Measurements from ENCODE around the gene TMEM179. TPM values are rescaled to one million over a fixed set of nuclear protein-coding genes. Genes with fewer than 3 reads are reported as not detected.
A peak's percentile ranks its signal among the peaks of the same experiment; 100 is the strongest.
"Not testable (repeated sequence)": the region's sequence is repeated elsewhere in the genome, so short reads cannot be mapped to it uniquely, and the experiment has no call there.

Gene TMEM179
- not detected for total RNA-seq
- long read RNA-seq: 0 reads

- ATAC-seq (ENCODE audit: poor library complexity) (peak; percentile 90), DNase-seq (no peak)
- intact Hi-C loops (cut with DNase I): no loop called here
Observed at GRCh38 chr14:104604458-104605449, at the start of gene TMEM179. TSS of gene TMEM179 (minus strand) at chr14:104604772. CDS start at chr14:104604741, 31 bp downstream.

GRCh38 chr14:104654119-104654518 is 49.5 kb upstream of the TMEM179 start:
- DNase-seq (no peak), ATAC-seq (ENCODE audit: poor library complexity) (no peak)
- intact Hi-C loops (cut with DNase I): no loop called here

DNA sequence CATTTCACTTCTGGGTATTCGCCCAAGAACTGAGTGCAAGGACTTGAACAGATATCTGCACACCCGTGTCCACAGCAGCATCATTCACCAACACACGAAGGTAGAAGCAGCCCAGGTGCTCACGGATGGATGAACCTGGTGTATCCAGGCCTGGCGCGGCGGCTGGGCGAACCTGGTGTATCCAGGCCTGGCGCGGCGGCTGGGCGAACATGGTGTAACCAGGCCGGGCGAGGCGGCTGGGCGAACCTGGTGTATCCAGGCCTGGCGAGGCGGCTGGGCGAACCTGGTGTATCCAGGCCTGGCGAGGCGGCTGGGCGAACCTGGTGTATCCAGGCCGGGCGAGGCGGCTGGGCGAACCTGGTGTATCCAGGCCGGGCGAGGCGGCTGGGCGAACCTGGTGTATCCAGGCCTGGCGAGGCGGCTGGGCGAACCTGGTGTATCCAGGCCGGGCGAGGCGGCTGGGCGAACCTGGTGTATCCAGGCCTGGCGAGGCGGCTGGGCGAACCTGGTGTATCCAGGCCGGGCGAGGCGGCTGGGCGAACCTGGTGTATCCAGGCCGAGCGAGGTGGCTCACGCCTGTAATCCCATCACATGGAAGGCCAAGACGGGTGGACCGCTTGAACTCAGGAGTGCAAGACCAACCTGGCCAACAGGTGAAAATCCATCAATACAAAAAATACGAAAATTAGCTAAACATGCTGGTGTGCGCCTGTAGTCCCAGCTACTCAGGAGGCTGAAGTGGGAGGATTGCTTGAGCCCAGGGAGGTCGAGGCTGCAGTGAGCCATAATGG is 48.8 kb upstream of the TMEM179 start:
- intact Hi-C loops (cut with DNase I); ATAC-seq (ENCODE audit: poor library complexity): not testable (repeated sequence)
- peak; percentile 9 for DNase-seq

GRCh38 chr14:104652386-104652785 is 47.8 kb upstream of the TMEM179 start:
- intact Hi-C loops (cut with DNase I): no loop called here
- ATAC-seq (ENCODE audit: poor library complexity) (no peak), DNase-seq (peak; percentile 32)

- intact Hi-C loops (cut with DNase I): loop anchor here (2.0 kb wide), 1 partner anchor 57 kb away; no protein-coding TSS in a partner anchor
- ATAC-seq (ENCODE audit: poor library complexity): no peak
- peak; percentile 14 for DNase-seq
Observed at GRCh38 chr14:104651876-104652260, 47.3 kb upstream of the TMEM179 start.

- intact Hi-C loops (cut with DNase I): loop anchor here (2.0 kb wide), 1 partner anchor 58 kb away; no protein-coding TSS in a partner anchor
- ATAC-seq (ENCODE audit: poor library complexity) (no peak), DNase-seq (peak; percentile 34)
Observed at GRCh38 chr14:104650981-104651875, 46.7 kb upstream of the TMEM179 start.

DNA sequence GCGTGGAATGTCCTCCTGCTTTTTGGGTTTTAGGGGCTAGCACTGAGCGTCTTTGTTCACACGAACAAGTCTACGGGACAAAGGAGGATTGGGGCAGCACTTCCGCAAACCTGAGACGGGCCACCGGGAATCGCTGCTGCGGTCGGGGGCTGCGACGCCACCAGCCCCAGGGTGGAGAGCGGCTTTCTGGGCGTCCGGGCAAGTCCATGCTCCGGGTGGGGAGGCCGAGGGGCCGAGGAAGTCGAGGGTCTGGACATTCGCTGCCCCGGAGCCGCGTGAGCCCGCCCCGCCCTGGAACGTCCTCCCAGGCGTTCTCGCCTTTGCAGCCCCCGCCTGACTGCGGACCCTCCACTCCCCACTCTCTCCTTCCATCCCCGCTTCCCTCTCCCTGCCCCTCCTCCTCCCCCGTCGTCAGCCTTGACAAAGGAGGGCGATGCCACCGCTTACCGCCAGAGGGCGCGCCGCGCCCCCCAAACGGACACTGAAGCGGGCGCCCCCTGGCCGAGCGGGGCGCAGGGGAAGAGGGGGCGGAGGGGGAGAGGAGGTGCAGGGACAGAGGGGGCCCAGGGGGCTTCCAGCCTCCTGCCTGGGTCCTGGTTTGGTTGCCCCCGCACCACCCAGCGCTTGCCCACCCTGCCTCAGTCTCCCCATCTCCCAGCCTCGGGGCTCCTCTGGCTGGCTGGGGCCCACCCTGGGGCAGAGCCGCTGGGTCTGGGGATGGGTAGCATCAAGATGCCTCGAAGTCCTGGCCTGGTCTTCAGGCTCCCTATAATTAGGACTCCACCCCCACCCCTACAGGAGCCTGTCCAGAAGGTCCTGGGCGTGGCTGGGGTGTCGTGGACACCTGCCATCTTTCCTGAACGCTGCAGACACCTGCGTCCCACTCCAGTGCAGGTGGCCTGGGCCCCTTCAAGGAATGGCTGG is 45.7 kb upstream of the TMEM179 start:
- ATAC-seq (ENCODE audit: poor library complexity): peak; percentile 90
- intact Hi-C loops (cut with DNase I): loop anchor here (2.0 kb wide), 1 partner anchor 58 kb away; no protein-coding TSS in a partner anchor
- DNase-seq: peak; percentile 81

DNA sequence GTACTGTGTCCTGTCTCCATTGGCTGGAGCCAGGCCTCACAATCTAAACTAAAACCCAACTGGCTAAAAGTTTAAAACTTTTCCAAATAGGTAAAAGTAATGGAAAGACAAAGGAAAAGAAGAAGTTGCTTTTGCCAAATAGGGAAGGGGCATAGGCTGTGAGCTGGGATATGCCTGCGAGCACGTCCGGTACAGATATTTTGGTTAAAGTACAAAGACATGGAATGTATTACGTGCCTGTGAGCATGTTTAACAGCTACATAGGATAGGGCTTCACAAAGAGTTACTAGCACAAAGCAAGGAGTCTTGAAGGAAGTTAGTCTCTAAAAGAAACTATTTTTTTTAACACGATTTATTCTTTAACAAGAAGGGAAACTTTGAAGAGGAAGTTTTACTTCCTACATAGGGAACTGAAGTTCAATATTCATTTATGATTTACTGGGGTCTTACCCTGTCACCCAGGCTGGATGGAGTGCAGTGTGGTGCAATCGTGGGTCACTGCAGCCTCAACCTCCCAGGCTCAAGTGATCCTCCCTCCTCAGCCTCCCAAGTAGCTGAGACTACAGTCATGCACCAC is 43.0 kb upstream of the TMEM179 start:
- intact Hi-C loops (cut with DNase I): no loop called here
- DNase-seq: peak; percentile 12
- ATAC-seq (ENCODE audit: poor library complexity): no peak

GRCh38 chr14:104644656-104645378 is 40.2 kb upstream of the TMEM179 start:
- ATAC-seq (ENCODE audit: poor library complexity) (no peak), DNase-seq (no peak)
- intact Hi-C loops (cut with DNase I): no loop called here

DNA sequence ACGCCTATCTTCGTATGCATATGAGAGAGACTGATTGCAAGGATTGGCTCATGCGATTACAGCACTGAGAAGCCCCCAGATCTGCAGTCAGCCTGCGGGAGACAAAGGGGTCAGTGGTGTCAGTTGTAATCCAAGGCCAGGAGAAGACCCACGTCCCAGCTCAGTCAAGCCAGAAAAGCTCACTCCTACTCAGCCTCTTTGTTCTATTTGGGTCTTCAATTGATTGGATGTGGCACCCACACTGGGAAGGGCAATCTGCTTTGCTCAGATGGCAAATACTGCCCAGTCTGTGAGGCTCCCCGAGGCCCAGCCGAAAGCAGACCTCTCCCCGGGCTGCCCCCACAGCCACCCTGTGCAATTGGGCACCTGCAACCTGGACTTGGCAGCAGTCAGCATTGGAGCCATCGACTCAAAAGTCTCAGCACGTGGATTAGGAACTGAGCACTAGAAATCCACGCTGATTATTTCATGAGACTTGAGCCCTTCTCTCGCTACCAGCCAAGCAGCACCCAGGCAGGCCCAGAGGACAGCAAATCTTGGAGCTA is 39.6 kb upstream of the TMEM179 start:
- no peak for DNase-seq
- intact Hi-C loops (cut with DNase I): no loop called here
- ATAC-seq (ENCODE audit: poor library complexity): no peak

- no peak for ATAC-seq (ENCODE audit: poor library complexity)
- DNase-seq: no peak
- intact Hi-C loops (cut with DNase I): no loop called here
Observed at GRCh38 chr14:104643306-104643705, 38.7 kb upstream of the TMEM179 start.

GRCh38 chr14:104642540-104642868 is 37.9 kb upstream of the TMEM179 start:
- intact Hi-C loops (cut with DNase I): no loop called here
- ATAC-seq (ENCODE audit: poor library complexity) (no peak), DNase-seq (no peak)

- intact Hi-C loops (cut with DNase I): no loop called here
- ATAC-seq (ENCODE audit: poor library complexity) (no peak), DNase-seq (no peak)
Observed at GRCh38 chr14:104641753-104642539, 37.4 kb upstream of the TMEM179 start.

DNA sequence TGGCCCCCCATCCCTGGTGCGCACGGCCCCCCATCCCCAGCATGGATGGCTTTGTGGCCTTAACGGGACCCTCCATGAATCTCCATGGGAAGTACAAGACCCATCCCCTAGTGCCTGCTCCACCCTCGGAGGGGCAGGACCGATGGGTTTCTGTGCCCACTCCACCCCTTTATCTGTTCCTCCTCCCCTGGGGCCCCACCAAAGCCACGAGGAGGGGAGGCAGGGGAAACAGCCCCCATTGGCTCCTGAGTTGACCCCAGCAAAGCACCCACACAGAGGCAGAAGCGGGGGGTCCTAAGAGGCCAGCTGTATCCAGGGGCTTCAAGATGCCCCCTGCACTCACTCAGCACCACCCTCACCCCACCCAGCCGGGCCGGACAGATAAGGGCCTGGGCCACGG is 36.1 kb upstream of the TMEM179 start:
- no peak for DNase-seq
- ATAC-seq (ENCODE audit: poor library complexity): peak; percentile 18
- intact Hi-C loops (cut with DNase I): no loop called here

DNA sequence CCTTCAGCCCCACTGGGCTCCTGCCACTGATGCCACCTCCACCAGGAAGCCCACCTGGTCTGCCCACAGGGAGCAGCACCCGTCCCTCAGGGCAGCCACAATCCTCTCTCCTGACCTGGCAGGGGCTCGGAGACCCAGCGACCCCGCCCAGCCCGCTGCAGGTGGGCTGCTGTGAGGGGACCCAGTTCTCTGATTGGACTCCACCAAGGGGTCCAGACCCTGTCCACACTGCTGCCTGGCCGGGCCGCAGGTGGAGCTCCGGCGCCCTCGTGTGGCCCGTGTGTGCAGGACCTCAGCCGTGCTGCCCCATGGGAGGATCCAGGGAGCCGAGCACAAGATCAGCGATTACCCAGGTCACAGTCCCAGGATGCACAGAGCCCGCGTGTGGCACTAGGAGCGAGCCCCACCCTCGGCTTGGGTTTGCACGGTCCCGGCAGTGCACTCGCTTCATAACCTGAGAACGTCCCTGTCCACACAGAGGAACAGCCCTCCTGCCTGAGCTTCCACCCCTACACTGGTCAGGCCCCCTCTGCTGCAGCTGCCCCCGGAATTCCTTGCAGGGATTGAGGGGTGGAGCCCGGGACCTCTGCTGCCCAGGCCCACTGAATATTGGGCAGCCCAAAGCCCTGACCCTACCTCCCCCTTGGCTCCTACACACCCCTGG is 35.4 kb upstream of the TMEM179 start:
- DNase-seq (peak; percentile 76), ATAC-seq (ENCODE audit: poor library complexity) (peak; percentile 94)
- intact Hi-C loops (cut with DNase I): loop anchor here (5.0 kb wide), 1 partner anchor 503 kb away; the partner anchor contains the start of gene KIF26A

All from Right ventricle myocardium superior (tissue), 1 donor.